Measurements from ENCODE around the gene EIF4EBP3. TPM values are rescaled to one million over a fixed set of nuclear protein-coding genes. Genes with fewer than 3 reads are reported as not detected.

EIF4EBP3 gene
- total and polyA plus RNA-seq, 2 donors (not counting 3 experiments of a cell fraction or from before 2014, with no cell fraction given): 3.7 to 7.6 TPM

DNA sequence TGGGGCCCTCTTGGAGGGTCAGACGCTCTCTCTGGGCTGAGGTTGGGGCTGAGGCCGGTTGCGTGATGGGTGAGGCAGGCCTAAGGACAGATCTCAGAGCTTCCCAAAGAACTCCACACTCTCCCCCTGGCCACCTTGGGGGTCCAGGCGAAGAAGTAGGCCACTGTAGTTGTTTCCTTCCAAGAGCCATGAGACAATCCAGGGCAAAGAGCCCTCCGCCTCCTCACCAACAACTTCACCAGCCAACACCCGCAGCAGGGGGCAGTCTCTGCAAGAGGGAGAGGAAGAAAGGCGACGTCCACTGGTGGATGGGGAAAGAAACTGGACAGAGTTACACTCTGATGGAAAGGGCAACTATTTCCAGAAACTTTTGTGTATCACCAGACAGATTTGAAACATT, 27.8 kb downstream of the EIF4EBP3 start:
- Histone ChIP-seq H2AFZ (ENCODE audit: low read depth, low read length) (no peak overlapping the region), H3K4me3 (replicated peaks in 1 of 3; ENCODE audit: insufficient read depth in 1 of 3, low read depth in 1 of 3, low read length in 3 of 3) (no peak overlapping the region), H3K4me2 (ENCODE audit: insufficient read depth, low read length) (no peak overlapping the region), H3K79me2 (ENCODE audit: control insufficient read depth, insufficient read depth, low read length) (no peaks in the 10 kb centered on the region), H3K27me3 (ENCODE audit: control insufficient read depth in 2 of 2, insufficient read depth in 2 of 2, low read length in 2 of 2) (peaks cover 0 to 2% of the 10 kb centered on the region in 2 experiments), H3K4me1 (ENCODE audit: control insufficient read depth, extremely low read depth, insufficient read depth, low read length) (peaks cover 7% of the 10 kb centered on the region), H3K9me1 (replicated peaks; ENCODE audit: control insufficient read depth, extremely low read depth, insufficient read depth, low read length) (no peaks in the 10 kb centered on the region), H4K20me1 (replicated peaks; ENCODE audit: control insufficient read depth, extremely low read depth, insufficient read depth, low read length) (no peaks in the 10 kb centered on the region), H3K9me3 (replicated peaks; ENCODE audit: control insufficient read depth, insufficient read depth, low read length) (no peaks in the 10 kb centered on the region), H3K36me3 (ENCODE audit: control insufficient read depth in 2 of 2, extremely low read depth in 1 of 2, insufficient read depth in 2 of 2, low read length in 2 of 2) (no peaks in the 10 kb centered on the region), H3K27ac (ENCODE audit: insufficient read depth, low read depth, low read length) (no peak overlapping the region), H3K9ac (replicated peaks; ENCODE audit: extremely low read depth, insufficient read depth, low read length) (no peak overlapping the region)
- TF ChIP-seq POLR2AphosphoS5 (IDR thresholded peaks at IDR 0.05; ENCODE audit: insufficient read depth, low read depth, low read length) (no peak), POLR2A (IDR thresholded peaks at IDR 0.05; ENCODE audit: low read depth, low read length) (no peak), GATA2 (IDR thresholded peaks at IDR 0.05; ENCODE audit: insufficient read depth, insufficient read length, low read depth, low read length) (no peak), JUN (IDR thresholded peaks at IDR 0.05; ENCODE audit: borderline replicate concordance, insufficient read depth, insufficient read length, low read depth) (no peak), MYC (IDR thresholded peaks at IDR 0.05; ENCODE audit: low read depth, low read length) (no peak), FOS (IDR thresholded peaks at IDR 0.05; ENCODE audit: borderline replicate concordance, insufficient read depth, low read length) (no peak)
- TF ChIP-seq, protein P1, sequence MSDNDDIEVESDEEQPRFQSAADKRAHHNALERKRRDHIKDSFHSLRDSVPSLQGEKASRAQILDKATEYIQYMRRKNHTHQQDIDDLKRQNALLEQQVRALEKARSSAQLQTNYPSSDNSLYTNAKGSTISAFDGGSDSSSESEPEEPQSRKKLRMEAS (IDR thresholded peaks at IDR 0.05; ENCODE audit: insufficient read depth, insufficient read length): no peak
- TF ChIP-seq, protein P2, sequence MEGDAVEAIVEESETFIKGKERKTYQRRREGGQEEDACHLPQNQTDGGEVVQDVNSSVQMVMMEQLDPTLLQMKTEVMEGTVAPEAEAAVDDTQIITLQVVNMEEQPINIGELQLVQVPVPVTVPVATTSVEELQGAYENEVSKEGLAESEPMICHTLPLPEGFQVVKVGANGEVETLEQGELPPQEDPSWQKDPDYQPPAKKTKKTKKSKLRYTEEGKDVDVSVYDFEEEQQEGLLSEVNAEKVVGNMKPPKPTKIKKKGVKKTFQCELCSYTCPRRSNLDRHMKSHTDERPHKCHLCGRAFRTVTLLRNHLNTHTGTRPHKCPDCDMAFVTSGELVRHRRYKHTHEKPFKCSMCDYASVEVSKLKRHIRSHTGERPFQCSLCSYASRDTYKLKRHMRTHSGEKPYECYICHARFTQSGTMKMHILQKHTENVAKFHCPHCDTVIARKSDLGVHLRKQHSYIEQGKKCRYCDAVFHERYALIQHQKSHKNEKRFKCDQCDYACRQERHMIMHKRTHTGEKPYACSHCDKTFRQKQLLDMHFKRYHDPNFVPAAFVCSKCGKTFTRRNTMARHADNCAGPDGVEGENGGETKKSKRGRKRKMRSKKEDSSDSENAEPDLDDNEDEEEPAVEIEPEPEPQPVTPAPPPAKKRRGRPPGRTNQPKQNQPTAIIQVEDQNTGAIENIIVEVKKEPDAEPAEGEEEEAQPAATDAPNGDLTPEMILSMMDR (IDR thresholded peaks at IDR 0.05; ENCODE audit: extremely low read depth in 1 of 2, insufficient read depth in 1 of 2, low read depth in 1 of 2, low read length in 2 of 2): peak; percentile 56 to 57
- dilution Hi-C loops (cut with MboI; ENCODE audit: extremely low pct_ligation_motif_present, low sequenced_read_pairs) (no loop called here), intact Hi-C loops (cut with micrococcal nuclease) (loop anchor here (1.0 kb wide), 2 partner anchors 60 to 145 kb away; no protein-coding TSS in a partner anchor)
- FAIRE-seq (peak; percentile 64), DNase-seq (ENCODE audit: low read depth, low spot score) (peak; percentile 41)
- POLR2A ChIA-PET: no interaction called here
- BruUV-seq (replicated peaks): no TSS peak
- CTCF ChIA-PET: interaction anchor here (1.7 to 8.1 kb wide), 2 partner anchors 59 to 64 kb away, joined by 6 to 108 read pairs; partner anchors contain the start of genes CD14 and TMCO6

All from endothelial cell of umbilical vein (primary cell).